DOHH2 (cell line): ENCODE data around the gene CYFIP2.

Experiments
- H3F3A ChIP-seq: fragments of 200-600 bp; sonication (generic), shearing (Covaris generic); 2 replicates; pipeline ENCODE4 v1.6.0; 2016; ENCODE audit warnings: antibody characterized with exemption, mild to moderate bottlenecking; ENCODE audit not compliant: control insufficient read depth, insufficient read depth
- H3K27ac ChIP-seq: fragments of 200-600 bp; sonication (generic); 2 replicates; pipeline ENCODE4 v1.5.1; 2014; ENCODE audit warnings: low read depth, mild to moderate bottlenecking, low read length, moderate library complexity
- H3K27me3 ChIP-seq: fragments of 200-600 bp; sonication (generic); 2 replicates; pipeline ENCODE4 v1.6.1; 2014; ENCODE audit warnings: mild to moderate bottlenecking, low read length, mixed read lengths; ENCODE audit not compliant: control insufficient read depth
- H3K36me3 ChIP-seq: fragments of 200-600 bp; sonication (generic); 2 replicates; pipeline ENCODE4 v1.6.1; 2014; ENCODE audit warnings: mild to moderate bottlenecking, low read length, moderate library complexity, mixed read lengths; ENCODE audit not compliant: control insufficient read depth
- H3K4me1 ChIP-seq: fragments of 200-600 bp; sonication (generic); 2 replicates; pipeline ENCODE4 v1.6.1; 2014; ENCODE audit warnings: mild to moderate bottlenecking, low read length, mixed read lengths; ENCODE audit not compliant: control insufficient read depth
- H3K4me2 ChIP-seq: fragments of 200-600 bp; sonication (generic); 2 replicates; pipeline ENCODE4 v1.6.0; 2014; ENCODE audit warnings: mild to moderate bottlenecking, low read length, moderate library complexity
- H3K4me3 ChIP-seq: fragments of 200-600 bp; sonication (generic); 2 replicates; pipeline ENCODE4 v1.5.1; 2014; ENCODE audit warnings: mild to moderate bottlenecking, low read length, mixed read lengths
- H3K79me2 ChIP-seq: fragments of 200-600 bp; sonication (generic); 2 replicates; pipeline ENCODE4 v1.6.1; 2014; ENCODE audit warnings: mild to moderate bottlenecking, low read length, mixed read lengths; ENCODE audit not compliant: control insufficient read depth
- H3K9me2 ChIP-seq: fragments of 200-600 bp; sonication (generic); replicated peaks from 2 replicates; pipeline ENCODE4 v1.6.1; 2014; ENCODE audit warnings: mild to moderate bottlenecking, low read length, mixed read lengths; ENCODE audit not compliant: control insufficient read depth
- H3K9me3 ChIP-seq: fragments of 200-600 bp; sonication (generic); 2 replicates; pipeline ENCODE4 v1.6.1; 2014; ENCODE audit warnings: antibody characterized with exemption, low read length, mixed read lengths; ENCODE audit not compliant: control insufficient read depth, insufficient read depth
- H4K20me1 ChIP-seq: fragments of 200-600 bp; sonication (generic); 2 replicates; pipeline ENCODE4 v1.6.0; 2014; ENCODE audit warnings: low read depth, mild to moderate bottlenecking, antibody characterized with exemption, low read length, moderate library complexity; ENCODE audit not compliant: control insufficient read depth, insufficient read depth
- CTCF ChIP-seq: fragments of 200-600 bp; sonication (generic); IDR thresholded peaks from one replicate; pipeline ENCODE4 v1.5.1; 2014; ENCODE audit warnings: antibody characterized with exemption, mild to moderate bottlenecking, low read depth, low read length; ENCODE audit not compliant: poor library complexity, severe bottlenecking
- EZH2phosphoT487 ChIP-seq: fragments of 200-600 bp; sonication (generic); IDR thresholded peaks from 2 replicates; pipeline ENCODE4 v1.6.1; 2017; ENCODE audit warnings: borderline replicate concordance, mild to moderate bottlenecking, antibody characterized with exemption, low read length, moderate library complexity, mixed read lengths

The CYFIP2 gene

GRCh38 chr5:157265714-157266285 is at the start of gene CYFIP2:
Gene CYFIP2 (plus strand): TSS chr5:157266123. CDS start chr5:157285362, 19,239 bp downstream.
- Histone ChIP-seq H3F3A (peaks cover 13% of the 10 kb centered on the region), H3K4me2 (peak within 1 kb of the TSS; percentile 99), H3K27ac (peak within 1 kb of the TSS; percentile 98), H3K27me3 (no peaks in the 10 kb centered on the region), H3K4me1 (peaks cover 67% of the 10 kb centered on the region), H3K9me3 (no peaks in the 10 kb centered on the region), H3K9me2 (no peaks in the 10 kb centered on the region), H3K36me3 (peaks cover 44% of the 10 kb centered on the region), H4K20me1 (no peaks in the 10 kb centered on the region), H3K4me3 (peak within 1 kb of the TSS; percentile 93), H3K79me2 (peaks cover 54% of the 10 kb centered on the region)
- TF ChIP-seq EZH2phosphoT487, result no peak
- TF ChIP-seq CTCF, result no peak

GRCh38 chr5:157216391-157217142 is 49.4 kb upstream of the CYFIP2 start:
- H3K4me3 ChIP-seq, result no peak overlapping the region
- H3K79me2 ChIP-seq, result no peaks in the 10 kb centered on the region
- no peak overlapping the region for H3K27ac ChIP-seq
- H3K9me2 ChIP-seq, result no peaks in the 10 kb centered on the region
- no peaks in the 10 kb centered on the region for H4K20me1 ChIP-seq
- H3K4me2 ChIP-seq, result no peak overlapping the region
- H3F3A ChIP-seq, result 0 out of 2 replicates have a peak, but pooled peaks cover 3% of the 10 kb centered on the region
- TF ChIP-seq EZH2phosphoT487, result no peak
- TF ChIP-seq CTCF, result no peak
- H3K9me3 ChIP-seq, result no peaks in the 10 kb centered on the region
- H3K36me3 ChIP-seq, result no peaks in the 10 kb centered on the region
- no peaks in the 10 kb centered on the region for H3K27me3 ChIP-seq
- H3K4me1 ChIP-seq, result peaks cover 52% of the 10 kb centered on the region

GRCh38 chr5:157217289-157218024 is 48.5 kb upstream of the CYFIP2 start:
- H3K4me3 ChIP-seq, result peak overlapping the region; percentile 19
- H3K27me3 ChIP-seq, result no peaks in the 10 kb centered on the region
- no peaks in the 10 kb centered on the region for H3K79me2 ChIP-seq
- peak overlapping the region; percentile 34 for H3K4me2 ChIP-seq
- no peaks in the 10 kb centered on the region for H3K9me2 ChIP-seq
- no peaks in the 10 kb centered on the region for H4K20me1 ChIP-seq
- TF ChIP-seq CTCF (no peak), EZH2phosphoT487 (no peak)
- peak overlapping the region; percentile 40 for H3K27ac ChIP-seq
- H3K4me1 ChIP-seq, result peaks cover 52% of the 10 kb centered on the region
- no peaks in the 10 kb centered on the region for H3K36me3 ChIP-seq
- no peaks in the 10 kb centered on the region for H3K9me3 ChIP-seq
- 0 out of 2 replicates have a peak, but pooled peaks cover 3% of the 10 kb centered on the region for H3F3A ChIP-seq
